ENCODE data around the gene DMXL1. TPM values are rescaled to one million over a fixed set of nuclear protein-coding genes. Genes with fewer than 3 reads are reported as not detected.
"Not testable (repeated sequence)": the region's sequence is repeated elsewhere in the genome, so short reads cannot be mapped to it uniquely, and the experiment has no call there.

Gene DMXL1
- polyA plus RNA-seq, 1 experiment, result 8.5 TPM

- no peaks in the 10 kb centered on the region for H3K27me3 ChIP-seq (ENCODE audit: control insufficient read depth, insufficient read depth, low read length)
- H3K4me3 ChIP-seq (ENCODE audit: low read depth, low read length), result no peak overlapping the region
- no peak for DNase-seq (ENCODE audit: low read depth)
- CTCF ChIA-PET, result no interaction called here
- POLR2A ChIA-PET, result no interaction called here
- TF ChIP-seq, protein P1, sequence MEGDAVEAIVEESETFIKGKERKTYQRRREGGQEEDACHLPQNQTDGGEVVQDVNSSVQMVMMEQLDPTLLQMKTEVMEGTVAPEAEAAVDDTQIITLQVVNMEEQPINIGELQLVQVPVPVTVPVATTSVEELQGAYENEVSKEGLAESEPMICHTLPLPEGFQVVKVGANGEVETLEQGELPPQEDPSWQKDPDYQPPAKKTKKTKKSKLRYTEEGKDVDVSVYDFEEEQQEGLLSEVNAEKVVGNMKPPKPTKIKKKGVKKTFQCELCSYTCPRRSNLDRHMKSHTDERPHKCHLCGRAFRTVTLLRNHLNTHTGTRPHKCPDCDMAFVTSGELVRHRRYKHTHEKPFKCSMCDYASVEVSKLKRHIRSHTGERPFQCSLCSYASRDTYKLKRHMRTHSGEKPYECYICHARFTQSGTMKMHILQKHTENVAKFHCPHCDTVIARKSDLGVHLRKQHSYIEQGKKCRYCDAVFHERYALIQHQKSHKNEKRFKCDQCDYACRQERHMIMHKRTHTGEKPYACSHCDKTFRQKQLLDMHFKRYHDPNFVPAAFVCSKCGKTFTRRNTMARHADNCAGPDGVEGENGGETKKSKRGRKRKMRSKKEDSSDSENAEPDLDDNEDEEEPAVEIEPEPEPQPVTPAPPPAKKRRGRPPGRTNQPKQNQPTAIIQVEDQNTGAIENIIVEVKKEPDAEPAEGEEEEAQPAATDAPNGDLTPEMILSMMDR (IDR thresholded peaks at IDR 0.05; ENCODE audit: insufficient read depth, low read depth, low read length), result no peak
- H3K36me3 ChIP-seq (ENCODE audit: control insufficient read depth, insufficient read depth, low read length), result no peaks in the 10 kb centered on the region
Measured at GRCh38 chr5:119105971-119106370, 35.1 kb downstream of the DMXL1 start.

- no peak overlapping the region for H3K4me3 ChIP-seq (ENCODE audit: low read depth, low read length)
- H3K27me3 ChIP-seq (ENCODE audit: control insufficient read depth, insufficient read depth, low read length), result no peaks in the 10 kb centered on the region
- TF ChIP-seq, protein P1 (IDR thresholded peaks at IDR 0.05; ENCODE audit: insufficient read depth, low read depth, low read length), result no peak
- DNase-seq (ENCODE audit: low read depth), result no peak
- CTCF ChIA-PET, result no interaction called here
- POLR2A ChIA-PET, result no interaction called here
- H3K36me3 ChIP-seq (ENCODE audit: control insufficient read depth, insufficient read depth, low read length), result peaks cover 1% of the 10 kb centered on the region; the same call in 1 of the 2 replicates
Measured at GRCh38 chr5:119112151-119112550, 41.3 kb downstream of the DMXL1 start.

- Histone ChIP-seq H3K27me3 (ENCODE audit: control insufficient read depth, insufficient read depth, low read length) (no peaks in the 10 kb centered on the region), H3K4me3 (ENCODE audit: low read depth, low read length) (no peak overlapping the region), H3K36me3 (ENCODE audit: control insufficient read depth, insufficient read depth, low read length) (peaks cover 1% of the 10 kb centered on the region; the same call in 1 of the 2 replicates)
- POLR2A ChIA-PET, result no interaction called here
- CTCF ChIA-PET, result no interaction called here
- TF ChIP-seq, protein P1 (IDR thresholded peaks at IDR 0.05; ENCODE audit: insufficient read depth, low read depth, low read length), result no peak
- no peak for DNase-seq (ENCODE audit: low read depth)
Measured at GRCh38 chr5:119117237-119117636, 46.4 kb downstream of the DMXL1 start.

GRCh38 chr5:119118000-119118399 lies 47.1 kb downstream of the DMXL1 start:
- Histone ChIP-seq H3K27me3 (ENCODE audit: control insufficient read depth, insufficient read depth, low read length) (no peaks in the 10 kb centered on the region), H3K36me3 (ENCODE audit: control insufficient read depth, insufficient read depth, low read length) (peaks cover 1% of the 10 kb centered on the region; the same call in 1 of the 2 replicates), H3K4me3 (ENCODE audit: low read depth, low read length) (no peak overlapping the region)
- ChIA-PET CTCF (no interaction called here), POLR2A (no interaction called here)
- no peak for DNase-seq (ENCODE audit: low read depth)
- TF ChIP-seq, protein P1 (IDR thresholded peaks at IDR 0.05; ENCODE audit: insufficient read depth, low read depth, low read length), result no peak

- Histone ChIP-seq H3K27me3 (ENCODE audit: control insufficient read depth, insufficient read depth, low read length) (no peaks in the 10 kb centered on the region), H3K36me3 (ENCODE audit: control insufficient read depth, insufficient read depth, low read length) (peaks cover 1% of the 10 kb centered on the region; the same call in 1 of the 2 replicates), H3K4me3 (ENCODE audit: low read depth, low read length) (no peak overlapping the region)
- POLR2A ChIA-PET, result no interaction called here
- DNase-seq (ENCODE audit: low read depth), result no peak
- CTCF ChIA-PET, result no interaction called here
- TF ChIP-seq, protein P1 (IDR thresholded peaks at IDR 0.05; ENCODE audit: insufficient read depth, low read depth, low read length), result no peak
Measured at GRCh38 chr5:119120893-119121292, 50.0 kb downstream of the DMXL1 start.

GRCh38 chr5:119122474-119122873 lies 51.6 kb downstream of the DMXL1 start:
- H3K36me3 ChIP-seq (ENCODE audit: control insufficient read depth, insufficient read depth, low read length); H3K4me3 ChIP-seq (ENCODE audit: low read depth, low read length); CTCF ChIA-PET; DNase-seq (ENCODE audit: low read depth); POLR2A ChIA-PET; H3K27me3 ChIP-seq (ENCODE audit: control insufficient read depth, insufficient read depth, low read length): not testable (repeated sequence)

All from BJ (cell line).